ENCODE measurements around the gene PPL. TPM values are rescaled to one million over a fixed set of nuclear protein-coding genes. Genes with fewer than 3 reads are reported as not detected.

The PPL gene
- total RNA-seq, 1 donor from 2014 or later: 69.8 TPM

DNA sequence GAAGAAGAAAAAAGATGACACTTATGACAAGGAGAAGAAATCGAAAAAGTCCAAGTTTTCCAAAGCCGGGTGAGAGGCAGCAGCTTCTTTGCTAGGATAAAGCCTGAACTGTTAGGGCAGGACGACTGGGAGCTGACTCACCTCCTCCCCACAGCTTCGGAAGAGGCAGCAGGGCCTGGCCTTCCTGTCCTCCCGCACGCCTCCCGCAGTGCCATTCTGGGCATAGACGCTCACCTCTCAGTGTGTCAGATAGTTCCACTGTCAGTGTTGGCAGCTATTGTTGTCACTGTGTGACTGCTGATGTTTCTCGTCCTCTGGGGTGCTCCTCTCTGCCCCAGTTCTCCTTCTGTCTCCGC lies 77.1 kb downstream of the PPL start:
- DNase-seq: no peak

DNA sequence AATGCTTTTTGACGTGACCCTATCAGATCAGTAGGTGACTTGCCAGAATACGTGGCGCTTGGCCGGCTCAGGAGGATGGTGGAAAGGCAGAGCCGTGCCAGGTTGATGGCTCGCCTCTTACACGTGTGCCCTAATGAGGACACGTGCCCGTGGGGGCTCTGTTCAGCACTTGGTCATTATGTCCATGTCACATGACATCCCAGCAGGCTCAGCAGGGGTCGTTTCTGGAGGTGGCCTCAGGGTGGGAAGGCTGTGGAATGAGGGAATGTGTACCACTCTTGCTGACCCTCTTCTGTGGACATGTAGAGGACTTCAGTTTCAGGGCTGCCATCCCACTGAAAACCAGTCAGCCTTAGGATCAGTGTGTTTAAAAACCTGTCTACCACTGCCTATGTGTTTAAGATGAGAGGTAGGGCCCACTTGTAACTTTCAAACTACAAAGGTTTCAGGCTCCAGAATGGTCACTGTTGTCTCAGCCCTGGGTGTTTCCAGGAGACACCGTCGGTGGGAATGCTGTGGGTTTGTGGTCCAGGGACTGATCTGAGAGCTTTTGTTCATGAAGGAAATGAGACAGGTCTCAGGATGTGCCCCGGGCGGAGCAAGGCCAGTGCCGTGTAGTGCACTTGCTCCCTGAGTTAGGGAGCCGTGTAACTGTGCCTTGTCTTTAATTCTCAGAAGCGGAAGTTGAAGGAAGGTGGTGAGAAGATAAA lies 77.6 kb downstream of the PPL start:
- DNase-seq: no peak

DNA sequence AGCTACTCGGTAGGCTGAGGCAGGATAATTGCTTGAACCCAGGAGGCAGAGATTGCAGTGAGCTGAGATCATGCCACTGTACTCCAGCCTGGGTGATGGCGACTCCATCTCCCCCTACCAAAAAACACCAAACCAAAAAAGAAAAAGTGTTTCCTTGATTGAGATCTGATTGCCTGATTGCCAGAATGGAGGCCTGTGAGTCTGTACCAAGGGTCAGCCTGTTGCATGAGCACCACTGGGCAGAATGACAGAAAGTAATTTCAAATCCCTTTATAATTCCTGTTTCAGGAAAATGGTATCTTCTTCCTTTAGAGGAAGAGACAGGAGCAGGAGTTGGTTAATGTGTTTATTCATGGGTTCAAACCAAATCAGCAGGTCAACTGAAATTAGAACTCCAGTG lies 81.1 kb downstream of the PPL start:
- DNase-seq: no peak

DNA sequence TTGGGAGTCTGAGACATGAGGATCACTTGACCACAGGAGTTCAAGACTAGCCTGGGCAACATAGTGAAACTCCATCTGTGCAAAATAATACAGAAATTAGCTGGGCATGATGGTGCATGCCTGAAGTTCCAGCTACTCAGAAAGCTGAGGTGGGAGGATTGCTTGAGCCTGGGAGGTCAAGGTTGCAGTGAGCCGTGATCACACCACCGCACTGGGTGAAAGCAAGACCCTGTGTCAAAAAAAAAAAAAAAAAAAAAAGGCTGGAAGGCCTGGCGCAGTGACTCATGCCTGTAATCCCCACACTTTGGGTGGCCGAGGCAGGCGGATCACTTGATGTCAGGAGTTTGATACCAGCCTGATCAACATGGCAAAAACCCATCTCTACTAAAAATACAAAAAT lies 81.6 kb downstream of the PPL start:
- DNase-seq: no peak

DNA sequence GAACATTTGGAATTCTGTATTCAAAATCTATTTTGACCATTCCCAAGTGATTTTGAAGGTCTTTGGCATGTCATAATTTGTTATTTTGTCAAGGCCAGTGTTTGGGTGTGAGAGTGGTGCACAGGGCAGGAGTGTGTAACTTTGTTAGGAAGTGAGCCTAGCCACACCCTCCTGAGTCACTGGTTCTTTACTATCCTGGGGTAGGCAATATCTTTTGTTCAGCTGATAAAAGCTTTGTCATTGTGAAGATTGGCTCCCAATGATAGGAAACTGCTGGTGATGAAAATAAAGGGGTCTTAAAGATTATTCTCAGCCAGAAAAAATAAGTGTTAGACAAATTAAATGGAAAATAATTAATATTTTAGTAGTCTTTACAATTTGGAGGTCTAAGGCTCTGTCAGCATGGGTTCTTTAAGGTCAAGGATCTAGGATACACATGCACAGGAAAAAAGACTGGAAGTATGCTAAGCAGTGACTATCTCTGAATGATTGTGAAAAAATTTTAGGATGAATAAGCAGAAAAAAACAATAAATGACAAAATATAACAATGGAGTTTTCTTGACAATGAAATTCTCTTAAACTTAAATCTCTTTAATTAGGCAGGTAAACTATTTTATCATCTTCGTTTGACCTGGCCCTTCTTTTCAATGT lies 84.6 kb downstream of the PPL start:
- no peak for DNase-seq

DNA sequence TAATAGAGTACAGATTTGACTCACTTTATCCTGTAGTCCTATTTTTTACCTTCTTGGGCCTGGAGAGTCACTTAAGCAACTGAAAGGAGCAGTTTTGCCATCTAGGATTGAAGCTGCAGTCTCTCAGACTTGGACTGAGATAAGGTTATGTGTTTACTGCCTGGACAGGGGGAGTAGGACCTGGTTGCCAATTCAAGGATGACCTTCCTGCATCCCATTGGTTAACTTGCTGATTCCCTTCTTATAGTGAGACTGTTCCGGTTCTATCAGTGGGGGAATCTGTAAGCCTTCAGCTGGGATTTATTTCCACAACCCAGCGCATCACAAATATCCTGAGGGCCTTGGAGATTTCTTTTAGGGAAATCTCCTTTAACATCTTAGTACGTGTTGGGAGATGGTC lies 86.7 kb downstream of the PPL start:
- DNase-seq: no peak

DNA sequence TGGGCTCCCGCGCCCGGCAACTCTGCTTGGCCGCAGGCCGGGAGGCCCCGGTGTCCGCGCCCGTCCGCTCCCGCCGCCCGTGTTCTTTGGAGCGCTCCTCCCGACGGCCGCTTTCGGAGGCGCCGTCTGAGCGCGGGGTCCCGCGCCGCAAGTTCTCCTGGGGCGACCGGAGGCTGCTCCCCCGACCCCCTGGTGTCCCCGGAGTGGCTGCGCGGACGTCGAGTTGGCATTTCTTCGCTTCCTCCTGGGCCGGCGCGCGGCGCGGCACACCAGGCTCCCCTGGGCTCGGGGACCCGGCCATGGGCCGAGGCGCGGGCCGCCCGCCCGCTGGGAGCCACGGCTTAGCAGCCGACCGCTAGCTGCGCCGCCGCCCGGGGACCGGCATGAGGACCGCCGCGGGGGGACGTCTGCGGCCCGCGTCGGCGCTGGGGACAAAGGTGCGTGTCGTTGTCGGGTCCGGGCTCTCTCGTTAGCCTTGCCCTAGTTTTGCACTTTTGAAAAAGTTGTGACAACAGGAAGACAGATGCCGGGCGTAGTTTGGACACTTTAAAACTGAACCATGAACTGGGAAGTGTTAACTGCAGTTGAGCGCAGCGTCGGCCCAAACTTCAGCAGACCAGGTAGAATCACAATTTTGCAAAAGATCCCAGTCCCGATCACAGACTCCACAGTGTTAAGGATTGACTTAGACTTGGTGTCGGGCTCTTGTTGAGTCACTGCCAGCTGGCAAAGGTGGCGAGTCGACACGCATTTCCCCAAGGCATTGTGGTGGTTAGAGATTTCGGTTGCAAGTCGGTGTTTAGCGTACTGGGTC lies 89.0 kb downstream of the PPL start:
- DNase-seq: no peak

DNA sequence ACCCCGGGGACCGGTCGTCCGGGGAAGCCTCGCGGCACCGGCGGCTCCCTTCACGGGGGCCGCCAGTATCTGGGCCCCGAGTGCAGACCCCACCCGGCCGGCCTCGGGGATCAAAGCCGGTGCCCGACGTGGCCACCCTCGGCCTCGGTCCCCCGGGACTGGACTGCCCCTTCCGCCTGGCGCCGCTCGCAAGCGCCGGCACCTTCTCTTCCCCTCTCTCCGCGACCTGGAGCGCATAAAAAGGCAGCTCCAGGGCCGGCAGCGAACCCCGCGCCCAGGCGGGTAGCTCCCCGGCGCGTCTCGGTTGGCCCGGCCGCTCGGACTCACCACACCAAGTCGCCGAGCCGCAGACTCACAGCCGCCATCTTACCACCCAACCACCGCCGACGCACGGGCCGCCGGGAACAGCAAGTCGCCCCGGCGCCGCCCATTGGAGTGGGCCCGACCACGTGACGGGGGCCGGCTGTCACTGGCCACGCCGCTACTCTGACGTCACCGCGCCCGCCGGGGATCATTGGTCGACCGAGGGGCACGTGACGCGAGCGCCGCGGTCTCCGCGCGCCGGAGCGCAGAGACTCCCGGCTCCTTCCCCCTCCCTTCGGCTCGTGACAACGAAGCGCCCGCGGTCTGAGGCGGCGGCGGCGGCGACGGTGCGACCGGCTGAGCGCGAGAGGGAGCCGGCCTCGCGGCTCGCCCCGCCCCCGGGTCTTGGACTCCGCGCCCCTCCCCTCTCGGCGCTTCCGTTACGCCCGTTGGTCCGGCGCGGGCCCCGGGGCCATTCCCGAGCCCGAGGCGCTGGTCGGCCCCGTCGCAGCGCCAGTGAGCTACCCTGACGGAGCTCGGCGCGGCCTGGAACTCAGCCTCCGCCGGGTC lies 89.8 kb downstream of the PPL start, which contains the start of the genes GLYR1 and UBN1:
TSS of gene GLYR1 (minus strand) at position 388 of the 873 bp plus-strand sequence. CDS start at position 365, 23 bp downstream.
TSS of gene UBN1 (plus strand) at position 581 of the 873 bp plus-strand sequence. CDS start 5,437 bp downstream, outside the sequence.
- peak; percentile 96 for DNase-seq

DNA sequence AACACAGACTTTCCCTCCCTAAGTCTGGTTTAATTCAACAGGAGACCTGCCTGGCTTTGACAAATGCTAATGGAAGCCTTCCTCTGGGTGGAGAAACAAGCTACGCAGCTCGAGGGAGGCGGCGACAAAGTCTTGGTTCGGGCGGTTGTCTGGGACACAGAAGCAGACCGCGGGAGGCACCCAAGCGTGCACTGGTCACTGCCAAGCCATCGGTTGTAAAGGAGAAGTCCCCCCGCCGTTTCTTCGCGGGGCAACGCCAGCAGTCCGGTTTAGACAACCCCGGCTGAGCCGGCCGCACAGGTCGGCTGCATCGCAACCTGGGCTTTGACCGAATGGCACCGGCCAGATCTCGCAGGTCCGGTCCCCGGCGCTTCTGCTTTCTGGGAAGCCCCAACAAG lies 90.4 kb downstream of the PPL start:
- no peak for DNase-seq

DNA sequence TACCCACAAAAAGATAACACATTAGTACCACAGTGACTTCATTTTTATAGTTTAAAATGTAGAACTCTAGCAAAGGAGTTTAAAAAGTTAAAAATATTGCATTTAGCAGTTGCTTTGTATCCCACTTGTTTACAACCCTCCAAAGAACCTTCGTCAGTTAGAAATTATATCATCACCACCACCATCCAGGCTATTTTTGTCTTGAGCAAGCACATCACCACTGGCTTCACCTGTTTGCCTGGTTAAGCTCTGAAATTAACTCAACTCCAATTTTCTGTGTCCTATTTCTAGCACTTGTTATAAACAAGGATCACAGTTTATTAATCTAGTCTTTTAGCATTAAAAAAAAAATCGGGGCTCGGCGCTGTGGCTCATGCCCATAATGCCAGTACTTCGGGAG lies 96.0 kb downstream of the PPL start:
- no peak for DNase-seq

DNA sequence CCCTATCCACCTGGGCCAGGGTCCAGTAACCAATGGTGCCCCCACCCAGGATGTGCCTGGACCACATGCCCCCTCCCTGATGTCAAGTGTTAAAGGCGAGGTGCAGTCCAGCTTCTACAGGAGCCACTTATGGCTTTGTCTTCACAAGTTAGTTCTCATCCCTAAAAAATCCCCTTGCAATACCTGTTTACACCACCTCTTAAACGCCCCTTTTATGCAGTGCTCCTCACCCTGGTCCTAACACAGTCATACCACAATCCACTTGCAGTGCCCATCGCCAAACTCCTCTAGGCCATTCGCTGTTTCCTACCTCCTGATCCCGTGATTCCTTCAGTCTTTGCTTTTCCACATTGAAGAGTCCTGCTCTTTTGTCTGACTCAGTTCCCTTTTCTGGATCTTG lies 97.0 kb downstream of the PPL start:
- DNase-seq: no peak

DNA sequence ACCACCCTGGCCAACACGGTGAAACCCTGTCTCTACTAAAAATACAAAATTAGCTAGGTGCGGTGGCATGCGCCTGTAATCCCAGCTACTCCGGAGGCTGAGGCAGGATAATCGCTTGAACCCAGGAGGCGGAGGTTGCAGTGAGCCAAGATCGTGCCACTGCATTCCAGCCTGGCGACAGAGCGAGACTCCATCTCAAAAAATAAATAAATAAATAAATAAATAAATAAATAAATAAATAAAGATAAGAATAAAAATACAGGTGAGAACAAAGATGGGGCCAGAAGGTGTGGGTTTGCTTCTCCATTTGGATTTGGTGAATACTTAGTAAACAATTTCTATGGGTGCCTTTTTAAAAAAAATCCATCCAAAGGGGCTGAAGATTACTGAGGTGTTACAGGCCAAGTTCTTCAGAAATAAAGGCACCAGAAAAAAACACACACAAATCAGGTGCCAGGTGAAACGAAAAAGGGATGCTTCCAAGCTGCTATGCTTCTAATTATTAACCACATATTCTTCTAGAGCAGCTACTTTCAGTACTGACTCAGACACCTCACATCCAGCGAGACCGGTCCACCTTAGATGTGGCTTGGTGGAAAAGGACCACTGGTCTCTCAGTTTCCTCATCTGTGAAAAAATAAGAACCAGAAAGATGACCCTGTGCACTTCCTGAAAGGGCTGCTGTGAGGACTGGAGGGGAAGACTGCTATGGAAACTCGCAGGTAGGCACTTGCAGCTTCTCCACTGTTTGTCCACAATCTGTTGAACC lies 99.0 kb downstream of the PPL start:
- no peak for DNase-seq

DNA sequence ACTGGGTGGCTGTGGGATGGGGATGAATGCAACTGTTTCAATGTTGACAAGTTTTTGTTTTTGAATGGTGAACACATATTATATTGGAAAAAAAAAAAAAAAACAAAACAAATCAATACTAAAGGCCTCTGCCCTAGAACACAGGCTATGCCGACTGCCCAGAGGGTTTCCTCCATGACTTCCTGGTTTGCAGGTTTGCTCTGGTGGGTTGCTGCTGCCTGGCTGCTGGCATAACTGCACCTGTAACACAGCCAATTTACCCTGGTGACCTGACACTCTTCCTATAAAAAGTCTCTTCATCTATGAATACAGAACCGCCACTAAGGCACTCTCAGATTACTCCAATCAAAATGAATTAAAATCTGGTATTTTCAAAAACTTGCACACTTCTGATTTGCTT lies 100.2 kb downstream of the PPL start:
- no peak for DNase-seq

DNA sequence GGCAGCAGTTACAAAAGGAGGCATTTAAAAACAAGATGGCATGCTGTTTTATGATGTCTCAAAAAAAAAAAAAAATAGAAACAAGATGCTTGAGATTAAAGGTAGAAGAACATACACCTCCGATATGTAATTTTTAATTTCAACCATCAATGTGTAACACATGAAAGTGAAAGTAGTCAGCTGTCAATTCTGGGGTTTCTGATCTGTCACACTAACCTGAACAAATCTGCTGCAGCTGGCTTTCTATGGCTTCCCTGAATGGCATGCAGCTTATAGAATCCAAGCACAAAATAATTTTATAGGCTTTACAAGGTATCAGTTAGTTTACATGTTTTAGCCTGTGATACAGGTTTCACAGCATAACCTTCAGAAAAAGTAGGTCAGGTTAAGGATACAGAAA lies 103.4 kb downstream of the PPL start:
- DNase-seq: no peak

DNA sequence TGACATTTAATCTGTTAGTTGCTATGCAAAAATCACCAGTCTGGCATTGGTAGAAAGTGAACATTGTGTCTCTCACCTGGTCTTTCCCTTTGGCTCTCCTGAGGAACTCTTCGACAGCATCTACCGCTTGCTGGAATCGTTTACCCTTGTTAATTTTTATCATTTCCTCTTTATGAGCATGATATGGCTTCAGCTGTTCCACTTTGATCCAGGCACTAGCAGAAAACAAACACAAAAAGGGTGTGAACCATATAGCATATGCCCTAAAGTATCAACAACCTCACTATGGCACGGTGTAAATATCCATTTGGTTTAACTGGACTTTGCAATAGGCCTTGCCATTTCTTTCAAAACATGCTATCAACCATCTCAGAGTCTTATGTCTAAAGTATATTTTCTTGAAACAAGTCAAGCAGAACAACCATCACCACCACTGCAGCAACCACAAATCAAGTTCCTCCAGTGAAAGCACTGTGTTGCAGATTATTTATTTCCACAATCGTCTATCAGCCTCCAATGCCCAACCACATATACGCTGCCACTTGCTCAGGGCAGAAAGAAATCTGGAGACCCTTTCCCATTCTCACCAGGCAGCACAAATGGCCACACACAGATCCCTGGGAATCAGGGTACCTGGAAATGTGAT lies 104.1 kb downstream of the PPL start:
- no peak for DNase-seq

Other genes with a start within 250 kb of the PPL start
- gene NUDT16L1, start 243.6 kb downstream of the PPL start, total RNA-seq: 19.9 TPM
- 16.9 TPM for gene ANKS3, start 202.9 kb downstream of the PPL start, total RNA-seq
- gene DNAAF8, start 202.6 kb downstream of the PPL start, total RNA-seq: 0.59 TPM
- 5.5 TPM for gene ZNF500, start 170.0 kb downstream of the PPL start, total RNA-seq
- gene SEPTIN12, start 148.8 kb downstream of the PPL start, total RNA-seq: not detected
- 1.3 TPM for gene SMIM22, start 141.8 kb downstream of the PPL start, total RNA-seq
- 5.3 TPM for gene ROGDI, start 134.5 kb downstream of the PPL start, total RNA-seq
- 35.1 TPM for gene GLYR1, start 89.9 kb downstream of the PPL start, total RNA-seq
- gene UBN1, start 89.7 kb downstream of the PPL start, total RNA-seq: 23.5 TPM
- gene SEC14L5, start 21.2 kb upstream of the PPL start, total RNA-seq: 0.49 TPM
- 4.0 TPM for gene NAGPA, start 96.8 kb upstream of the PPL start, total RNA-seq
- gene C16orf89, start 128.8 kb upstream of the PPL start, total RNA-seq: 2.0 TPM
- 10.0 TPM for gene ALG1, start 134.7 kb upstream of the PPL start, total RNA-seq
- 3.6 TPM for gene EEF2KMT, start 160.6 kb upstream of the PPL start, total RNA-seq

Data from skin of body (tissue), 2 donors.